ENCODE measurements around the gene ROR2.
A peak's percentile ranks its signal among the peaks of the same experiment; 100 is the strongest.

The ROR2 gene

DNA sequence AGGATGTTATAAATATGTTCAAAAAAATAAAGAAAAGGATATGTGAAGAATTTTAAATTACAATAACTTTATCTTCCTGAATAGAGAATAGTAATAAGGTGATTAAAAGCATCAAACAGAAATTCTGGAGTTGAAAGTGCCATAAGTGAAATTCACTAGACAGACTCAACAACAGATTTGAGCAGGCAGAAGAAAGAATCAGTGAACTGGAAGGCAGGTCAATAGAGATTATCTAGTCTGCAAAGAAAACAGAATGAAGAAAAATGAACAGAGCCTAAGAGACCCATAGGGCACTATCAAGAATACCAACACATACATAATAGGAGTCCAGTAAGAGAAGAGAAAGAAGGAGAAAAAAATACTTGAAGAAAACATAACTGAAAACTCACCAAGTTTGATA lies 162.1 kb downstream of the ROR2 start:
- DNase-seq, result no peak

GRCh38 chr9:91786132-91786896 lies 163.7 kb downstream of the ROR2 start:
- no peak for DNase-seq

GRCh38 chr9:91785447-91785842 lies 164.6 kb downstream of the ROR2 start:
- no peak for DNase-seq

DNA sequence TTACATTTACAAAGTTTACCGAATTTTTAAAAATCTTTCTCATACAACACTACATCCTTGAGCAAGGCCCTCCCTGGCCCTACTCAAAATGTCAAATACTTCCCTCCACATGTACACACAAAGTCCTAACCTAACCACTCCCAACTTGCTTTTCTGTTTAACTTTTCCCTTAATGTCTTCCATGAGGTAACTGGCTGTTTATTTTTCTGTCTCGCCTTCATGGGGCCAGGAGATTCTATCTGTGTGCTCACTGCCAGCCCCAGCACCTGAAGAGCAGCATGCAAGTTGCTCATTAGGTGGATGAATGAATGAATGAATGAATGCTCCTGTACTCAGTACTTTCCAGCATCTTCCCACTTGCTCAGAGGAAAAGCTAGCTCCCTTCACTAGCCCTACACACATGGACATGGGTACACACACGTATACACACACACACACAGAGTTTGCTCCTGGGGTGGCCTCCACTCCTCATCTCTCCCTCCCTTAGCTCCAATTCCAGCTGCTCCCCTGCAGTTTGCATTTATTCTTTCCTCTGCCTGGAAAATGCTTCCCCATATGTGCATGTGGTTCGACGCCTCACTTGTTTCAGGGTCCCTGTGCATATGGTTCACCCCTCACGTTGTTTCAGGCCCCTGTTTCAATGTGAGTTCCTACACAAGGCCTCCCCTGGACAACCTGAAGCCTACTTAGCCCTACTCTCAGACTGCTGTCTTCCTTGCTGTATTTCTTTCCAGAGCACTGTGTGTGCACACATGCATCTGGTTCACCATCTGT lies 165.2 kb downstream of the ROR2 start:
- no peak for DNase-seq

- DNase-seq, result no peak
These were observed 166.0 kb downstream of the ROR2 start for GRCh38 chr9:91783876-91784672.

- no peak for DNase-seq
These were observed 166.6 kb downstream of the ROR2 start for GRCh38 chr9:91783411-91783810.

- no peak for DNase-seq
These were observed 167.3 kb downstream of the ROR2 start for GRCh38 chr9:91782708-91783214.

- no peak for DNase-seq
These were observed 168.1 kb downstream of the ROR2 start for GRCh38 chr9:91781906-91782305.

DNA sequence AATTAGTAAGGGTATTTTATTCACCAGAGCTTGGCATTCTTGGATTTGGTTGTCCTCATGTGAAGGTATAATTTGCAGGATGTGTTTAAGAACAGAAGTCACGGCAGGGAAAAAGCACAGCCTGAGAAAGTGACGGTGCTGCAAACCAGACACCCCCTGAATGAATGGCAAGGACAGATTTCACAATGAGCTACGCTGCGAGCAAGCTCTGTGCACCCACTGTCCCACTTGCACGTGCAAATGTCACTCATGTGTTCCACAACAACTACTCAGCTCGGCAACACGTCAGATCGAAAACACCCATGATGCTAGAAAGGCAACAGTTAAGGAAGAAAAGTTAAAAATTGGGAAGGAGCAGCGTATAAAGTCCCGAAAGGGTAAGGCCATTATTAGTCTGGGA lies 168.9 kb downstream of the ROR2 start:
- DNase-seq, result no peak

- DNase-seq, result no peak
These were observed 172.0 kb downstream of the ROR2 start for GRCh38 chr9:91778031-91778430.

- DNase-seq, result no peak
These were observed 172.7 kb downstream of the ROR2 start for GRCh38 chr9:91777292-91777830.

GRCh38 chr9:91776409-91777291 lies 173.4 kb downstream of the ROR2 start:
- no peak for DNase-seq

GRCh38 chr9:91775708-91776028 lies 174.4 kb downstream of the ROR2 start:
- DNase-seq, result no peak

- DNase-seq, result peak; percentile 9
These were observed 174.9 kb downstream of the ROR2 start for GRCh38 chr9:91775011-91775707.

DNA sequence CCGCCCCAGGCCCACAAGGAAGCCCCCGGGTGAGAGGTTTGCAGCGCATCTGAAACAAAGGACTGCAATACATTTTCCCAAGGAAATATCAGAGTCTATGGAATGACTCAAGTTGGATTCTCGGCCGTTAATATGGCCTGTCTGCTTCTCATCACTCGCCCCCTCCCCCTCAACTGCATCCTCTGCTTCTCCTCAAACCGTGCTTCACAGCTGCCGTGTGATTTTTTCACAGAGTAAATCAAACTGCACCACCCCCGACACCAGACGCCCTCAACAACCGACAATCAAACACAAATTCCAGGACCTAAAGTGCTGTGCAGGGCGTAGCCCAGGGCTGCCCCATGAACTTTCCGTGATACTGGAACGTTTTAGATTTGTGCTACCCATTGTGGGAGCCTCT lies 176.9 kb downstream of the ROR2 start:
- DNase-seq, result no peak

DNA sequence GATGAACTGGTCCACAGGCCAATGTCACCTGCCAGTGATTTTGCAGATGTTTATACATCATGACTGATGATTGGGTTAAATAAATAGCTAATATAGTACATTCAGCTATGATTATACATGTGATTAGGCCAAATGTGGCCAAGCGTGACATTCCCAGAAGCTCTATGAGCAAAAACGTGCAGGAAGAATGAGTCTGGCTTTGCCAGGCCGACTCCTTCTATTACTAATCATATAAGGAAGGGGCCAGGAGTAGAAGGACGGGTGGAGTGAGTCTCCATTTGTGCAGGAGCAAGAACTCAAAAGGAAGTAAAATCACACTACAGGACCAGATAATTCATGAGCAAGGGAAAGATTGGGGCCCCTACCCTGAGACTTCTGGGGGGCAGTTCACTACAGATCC lies 178.2 kb downstream of the ROR2 start:
- DNase-seq, result no peak

DNA sequence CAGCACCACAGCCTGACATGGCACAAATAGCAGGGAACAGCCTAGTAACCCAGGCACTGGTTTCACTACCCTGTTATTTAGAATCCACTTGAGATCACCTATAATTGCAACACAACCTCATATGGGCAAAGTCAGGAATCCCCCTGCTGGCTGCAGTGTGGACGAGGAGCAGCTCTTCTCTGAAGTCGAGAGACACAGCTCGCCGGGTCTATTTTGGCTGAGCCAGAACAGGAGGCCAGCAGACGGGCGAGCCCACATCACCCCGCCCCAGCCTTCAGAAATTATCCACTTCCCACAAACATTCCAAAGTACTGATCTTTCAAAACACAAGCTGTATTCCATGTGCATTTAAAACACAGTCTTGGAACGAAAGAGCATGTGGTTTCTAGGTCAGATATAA lies 179.0 kb downstream of the ROR2 start:
- DNase-seq, result no peak

DNA sequence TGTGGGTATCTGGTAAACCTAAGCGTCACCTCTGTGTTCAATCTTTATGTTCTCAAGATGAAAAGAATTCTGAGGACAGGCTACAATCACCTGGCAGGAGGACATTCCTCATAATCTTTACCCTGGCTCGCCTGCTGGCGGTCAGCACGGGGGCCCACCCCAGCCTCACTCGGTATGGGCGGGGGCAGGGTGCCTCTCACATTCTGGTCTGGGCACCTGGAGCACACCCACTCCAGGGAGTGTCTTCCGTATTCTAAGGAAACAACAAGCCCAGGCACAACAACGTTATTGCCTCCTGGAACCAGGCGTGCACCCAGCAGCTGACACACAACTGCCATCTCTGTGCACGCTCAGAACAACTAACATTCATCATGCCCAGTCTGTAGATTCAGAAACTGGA lies 179.8 kb downstream of the ROR2 start:
- DNase-seq, result no peak

- DNase-seq, result no peak
These were observed 180.8 kb downstream of the ROR2 start for GRCh38 chr9:91768977-91769916.

GRCh38 chr9:91768507-91768906 lies 181.5 kb downstream of the ROR2 start:
- no peak for DNase-seq

Data from GDM1 (cell line).